Choroid plexus epithelial cell (primary cell): ENCODE results near the gene LHX2.

Experiments
- DNase-seq: peaks from one replicate; pipeline ENCODE4 v3.0.0-alpha.2; 2010; ENCODE audit warnings: low read depth
- H3K4me3 ChIP-seq: 2 replicates; pipeline ENCODE4 v1.5.1; 2011; ENCODE audit warnings: low read depth, mild to moderate bottlenecking, control low read depth, low read length, moderate library complexity
- CTCF ChIP-seq: conservative IDR thresholded peaks from 2 replicates; pipeline ENCODE4 v1.5.1; 2011; ENCODE audit warnings: low read depth, mild to moderate bottlenecking, control low read depth, inconsistent platforms, low read length, moderate library complexity

The LHX2 gene

GRCh38 chr9:124042201-124042721 is 30.7 kb downstream of the LHX2 start:
- H3K4me3 ChIP-seq, result no peak overlapping the region
- no peak for DNase-seq

GRCh38 chr9:124044448-124044847 is 32.9 kb downstream of the LHX2 start:
- no peak overlapping the region for H3K4me3 ChIP-seq
- TF ChIP-seq CTCF, result no peak
- no peak for DNase-seq

More at GRCh38 chr9:124042201-124042721, 30.7 kb downstream of the LHX2 start:
- no peak for TF ChIP-seq CTCF

- DNase-seq, result peak; percentile 52
- no peak for TF ChIP-seq CTCF
- peak overlapping the region; percentile 38 for H3K4me3 ChIP-seq
Observed at GRCh38 chr9:124045076-124045829, 33.7 kb downstream of the LHX2 start.

GRCh38 chr9:124045830-124046177 is 34.2 kb downstream of the LHX2 start:
- no peak for DNase-seq
- H3K4me3 ChIP-seq, result peak overlapping the region; percentile 38

GRCh38 chr9:124046189-124046588 is 34.6 kb downstream of the LHX2 start:
- DNase-seq, result no peak
- H3K4me3 ChIP-seq, result no peak overlapping the region
- TF ChIP-seq CTCF, result no peak

More at GRCh38 chr9:124045830-124046177, 34.2 kb downstream of the LHX2 start:
- TF ChIP-seq CTCF, result no peak

GRCh38 chr9:124047251-124047672 is 35.7 kb downstream of the LHX2 start:
- peak; percentile 14 for DNase-seq
- no peak overlapping the region for H3K4me3 ChIP-seq
- TF ChIP-seq CTCF, result no peak

GRCh38 chr9:124050955-124051354 is 39.4 kb downstream of the LHX2 start:
- no peak overlapping the region for H3K4me3 ChIP-seq
- DNase-seq, result no peak
- TF ChIP-seq CTCF, result no peak
